Kidney glomerular epithelial cell (primary cell): ENCODE results near the gene SNPH.

ENCODE experiments used
- DNase-seq: peaks from one replicate; lab custom pipeline; 2025; lab: John Stamatoyannopoulos, UW

Gene SNPH

DNA sequence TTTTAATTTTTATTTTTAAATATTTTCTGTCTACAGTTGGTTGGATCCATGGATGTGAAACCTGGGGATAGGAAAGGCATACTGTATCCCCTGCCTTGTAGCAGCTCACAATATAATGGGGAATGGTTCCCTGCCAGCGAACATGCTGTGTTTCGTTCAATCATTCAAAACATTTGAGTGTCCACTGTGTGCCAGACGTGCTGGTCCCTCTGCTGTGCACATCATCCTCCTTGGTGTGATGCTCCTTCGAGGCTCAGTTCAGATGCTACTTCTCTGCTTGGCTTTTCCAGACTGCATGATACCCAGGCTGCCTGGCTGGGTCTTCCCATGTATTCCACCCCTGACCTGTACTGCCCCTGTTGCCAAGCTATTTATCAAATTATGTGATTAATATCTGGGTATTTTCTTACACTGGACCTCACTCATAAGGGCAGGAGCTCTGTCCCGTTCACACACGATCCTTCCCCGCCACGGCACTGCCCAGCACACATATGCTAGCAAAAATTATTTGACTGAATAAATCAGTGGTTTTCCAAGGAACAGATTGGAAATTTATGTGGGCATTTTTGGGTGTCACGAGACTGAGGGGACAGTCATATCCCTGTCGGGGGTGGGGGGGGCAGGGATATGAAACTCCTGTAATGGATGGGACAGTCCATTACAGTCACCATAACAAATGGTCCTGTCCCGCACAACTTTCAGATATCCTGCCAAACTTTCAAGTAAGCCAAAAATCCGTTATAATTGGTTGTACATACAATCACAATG, 57.9 kb downstream of the SNPH start:
- no peak for DNase-seq

- DNase-seq: no peak
Observed at GRCh38 chr20:1324598-1325172, 58.6 kb downstream of the SNPH start.

GRCh38 chr20:1325173-1326030, 59.3 kb downstream of the SNPH start:
- peak; percentile 94 for DNase-seq

GRCh38 chr20:1326031-1326930, 60.2 kb downstream of the SNPH start:
- DNase-seq: no peak

GRCh38 chr20:1327241-1327653, 61.2 kb downstream of the SNPH start:
- DNase-seq: peak; percentile 80

GRCh38 chr20:1327827-1328679, 62.0 kb downstream of the SNPH start:
- DNase-seq: no peak

DNA sequence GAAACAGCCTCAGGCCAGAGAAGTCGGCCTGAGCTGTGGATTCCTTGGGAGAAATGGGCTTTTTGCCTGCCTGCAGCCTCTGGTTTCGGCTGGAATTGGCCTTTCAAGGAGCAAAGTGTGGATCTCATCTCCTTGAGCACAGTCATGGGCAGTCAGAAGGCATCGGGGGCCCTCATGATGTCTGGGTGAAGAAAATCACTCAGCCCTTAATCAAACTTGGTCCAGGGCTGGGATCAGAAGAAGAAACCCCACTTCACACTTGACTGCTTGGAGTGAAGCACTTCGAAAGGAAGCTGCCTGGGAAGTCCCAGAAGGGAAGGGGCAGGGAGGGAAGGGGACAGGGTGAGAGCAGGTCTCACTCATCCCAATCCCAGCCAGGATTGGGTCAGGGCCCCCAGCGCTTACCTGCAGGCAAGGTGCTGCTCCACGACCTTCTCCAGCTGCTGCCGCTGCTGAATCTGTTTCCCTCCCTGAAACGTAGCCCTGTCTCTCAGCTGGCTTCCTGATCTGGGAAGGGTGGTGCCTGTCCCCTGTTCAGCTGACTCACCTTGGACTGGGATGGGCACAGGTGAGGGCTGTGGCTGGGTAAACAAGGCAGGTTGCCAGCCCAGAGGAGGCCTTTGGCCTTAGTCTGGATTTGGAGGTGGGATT, 62.7 kb downstream of the SNPH start, which contains the start of gene SDCBP2:
SDCBP2 (minus strand) TSS at position 460 of the 651 bp plus-strand sequence. CDS start 8,723 bp downstream, outside the sequence.
- no peak for DNase-seq

- no peak for DNase-seq
Observed at GRCh38 chr20:1330075-1330830, 64.2 kb downstream of the SNPH start.

GRCh38 chr20:1331101-1331500, 65.0 kb downstream of the SNPH start:
- DNase-seq: no peak

DNA sequence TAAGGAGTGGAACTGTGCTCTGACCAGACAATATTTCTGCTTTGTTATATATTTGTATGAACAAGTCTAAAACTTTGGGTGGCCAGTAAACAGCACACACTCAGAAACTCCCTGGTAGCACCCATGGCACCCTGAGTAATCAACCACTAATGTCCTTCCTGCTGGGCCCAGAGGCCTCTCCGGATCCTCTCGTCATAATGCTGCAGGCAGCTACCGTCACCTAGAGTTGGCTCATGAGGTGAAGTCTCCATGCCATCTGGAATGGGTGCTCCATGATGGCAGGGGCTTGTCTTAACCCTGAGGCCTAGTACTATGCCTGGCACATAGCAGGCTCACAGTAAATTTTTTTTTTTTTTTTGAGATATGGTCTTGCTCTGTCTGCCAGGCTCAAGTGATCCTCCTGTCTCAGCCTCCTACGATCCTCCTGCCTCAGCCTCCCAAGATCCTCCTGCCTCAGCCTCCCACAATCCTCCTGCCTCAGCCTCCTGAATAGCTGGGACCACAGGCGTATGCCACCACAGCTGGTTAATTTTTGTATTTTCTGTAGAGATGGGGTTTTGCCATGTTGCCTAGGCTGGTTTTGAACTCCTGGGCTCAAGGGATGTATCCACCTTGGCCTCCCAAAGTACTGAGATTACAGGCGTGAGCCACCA, 65.8 kb downstream of the SNPH start:
- no peak for DNase-seq

GRCh38 chr20:1332749-1333300, 66.7 kb downstream of the SNPH start:
- no peak for DNase-seq

DNA sequence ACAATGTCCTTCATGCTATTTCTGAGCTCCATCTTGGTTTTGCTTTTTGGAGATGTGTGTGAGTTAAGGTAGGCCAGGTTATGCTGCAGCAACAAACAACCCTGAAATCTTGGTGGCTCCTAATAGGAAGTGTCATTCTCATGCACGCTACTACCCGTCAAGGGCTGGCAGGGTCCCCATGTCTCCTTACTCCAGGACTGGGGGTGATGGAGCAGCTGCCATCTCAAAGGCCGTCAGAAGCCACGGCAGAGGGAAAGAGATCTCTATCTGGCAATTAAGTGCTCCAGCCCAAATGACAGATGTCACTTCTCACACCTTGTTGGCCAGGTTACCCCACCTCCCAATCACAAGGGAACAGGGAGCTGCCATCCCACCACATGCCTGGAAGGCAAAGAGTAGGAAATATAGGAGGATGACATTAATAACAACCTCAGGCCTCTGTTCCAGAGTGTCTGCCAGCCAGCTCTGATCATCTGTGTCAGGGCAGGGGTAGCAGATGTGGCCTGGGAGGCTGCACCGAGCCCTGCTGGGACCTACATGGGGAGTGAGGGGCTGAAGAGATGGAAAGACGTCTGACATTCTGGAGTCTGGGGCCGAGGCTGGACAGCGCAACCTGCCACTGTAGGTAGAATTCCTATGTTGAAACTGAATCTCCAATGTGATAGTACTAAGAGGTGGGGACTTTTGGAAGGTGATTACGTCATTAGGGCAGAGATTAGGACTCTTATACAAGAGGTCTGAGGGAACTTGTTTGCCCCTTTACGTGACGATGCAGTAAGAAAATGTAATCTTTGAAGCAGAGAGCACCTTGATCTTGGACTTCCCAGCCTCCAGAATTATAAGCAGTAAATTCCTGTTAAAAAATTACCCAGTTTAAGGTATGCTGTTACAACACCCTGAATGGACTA, 67.6 kb downstream of the SNPH start:
- no peak for DNase-seq

DNA sequence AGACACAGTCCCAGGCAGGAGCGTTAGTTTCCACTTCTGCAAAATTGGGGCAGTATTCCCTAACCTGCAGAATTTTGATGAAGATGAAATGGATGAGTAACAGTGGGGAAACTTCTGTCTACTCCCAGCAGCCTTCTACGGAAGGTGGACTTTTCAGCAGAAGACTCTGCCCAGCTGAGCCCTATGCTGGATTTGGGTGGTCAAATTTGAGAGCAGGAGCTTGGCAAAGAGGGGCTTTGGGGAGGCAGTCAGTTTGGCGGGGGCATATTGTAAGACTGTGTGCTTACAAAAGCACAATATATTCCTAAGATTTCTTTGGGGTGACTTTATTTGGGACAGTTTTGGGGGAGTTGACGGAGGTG, 68.3 kb downstream of the SNPH start:
- no peak for DNase-seq

DNA sequence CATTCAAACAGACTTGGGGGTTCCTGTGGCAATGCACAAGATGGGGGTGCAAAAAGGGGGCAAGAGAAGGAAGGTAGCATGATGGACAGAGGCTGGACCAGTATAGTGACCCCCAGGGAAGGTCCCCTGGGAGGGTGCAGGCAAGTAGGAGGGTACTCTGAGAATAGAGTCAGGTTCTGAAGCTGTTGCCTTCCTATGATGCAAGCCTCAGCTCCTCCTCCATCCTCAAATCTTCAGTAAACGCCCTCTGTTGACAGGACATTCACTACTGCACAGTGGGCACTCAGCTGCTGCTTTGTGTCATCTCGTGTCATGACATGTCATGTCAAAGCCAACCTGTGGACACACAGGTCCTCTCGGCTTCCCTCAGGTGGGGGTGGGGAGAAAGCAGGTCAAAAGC, 68.7 kb downstream of the SNPH start:
- no peak for DNase-seq

DNA sequence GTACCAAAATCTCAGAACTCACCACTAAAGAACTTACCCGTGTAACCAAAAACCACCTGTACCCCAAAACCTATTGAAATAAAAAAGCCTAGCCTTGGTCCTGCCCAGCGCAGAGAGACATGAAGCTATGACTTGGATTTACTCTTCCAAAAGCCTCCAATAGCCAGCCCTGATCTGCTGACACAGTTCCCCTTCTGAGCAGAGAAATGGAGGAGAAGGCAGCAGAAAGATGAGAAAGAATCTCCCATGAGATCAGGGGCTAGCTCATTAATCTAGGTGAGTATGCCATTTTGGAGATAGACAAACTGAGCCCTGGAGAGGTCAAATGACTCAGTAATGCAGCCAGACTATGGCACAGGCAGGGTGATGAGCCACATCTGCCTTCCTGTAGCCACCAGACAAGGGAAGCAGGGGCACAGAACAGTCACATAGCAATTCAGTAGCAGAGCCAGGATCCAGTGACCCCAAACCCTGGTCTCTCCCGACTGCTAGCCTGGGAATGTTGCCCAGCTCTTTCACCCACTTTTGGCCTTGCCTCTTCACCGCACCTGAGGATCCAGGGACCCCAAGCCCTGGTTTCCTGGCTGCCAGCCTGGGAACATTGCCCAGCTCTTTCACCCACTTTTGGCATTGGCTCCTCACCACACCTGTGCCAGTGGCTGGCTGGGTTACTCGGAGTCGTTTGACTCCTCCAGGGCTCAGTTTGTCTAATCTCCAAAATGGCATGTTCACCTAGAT, 70.0 kb downstream of the SNPH start:
- no peak for DNase-seq

- no peak for DNase-seq
Observed at GRCh38 chr20:1336699-1337367, 70.7 kb downstream of the SNPH start.
